ENCODE results near the gene SSBP3. TPM values are rescaled to one million over a fixed set of nuclear protein-coding genes. Genes with fewer than 3 reads are reported as not detected.

The SSBP3 gene
- total and polyA plus RNA-seq, 8 donors: 33.0 to 129 (median 112) TPM

DNA sequence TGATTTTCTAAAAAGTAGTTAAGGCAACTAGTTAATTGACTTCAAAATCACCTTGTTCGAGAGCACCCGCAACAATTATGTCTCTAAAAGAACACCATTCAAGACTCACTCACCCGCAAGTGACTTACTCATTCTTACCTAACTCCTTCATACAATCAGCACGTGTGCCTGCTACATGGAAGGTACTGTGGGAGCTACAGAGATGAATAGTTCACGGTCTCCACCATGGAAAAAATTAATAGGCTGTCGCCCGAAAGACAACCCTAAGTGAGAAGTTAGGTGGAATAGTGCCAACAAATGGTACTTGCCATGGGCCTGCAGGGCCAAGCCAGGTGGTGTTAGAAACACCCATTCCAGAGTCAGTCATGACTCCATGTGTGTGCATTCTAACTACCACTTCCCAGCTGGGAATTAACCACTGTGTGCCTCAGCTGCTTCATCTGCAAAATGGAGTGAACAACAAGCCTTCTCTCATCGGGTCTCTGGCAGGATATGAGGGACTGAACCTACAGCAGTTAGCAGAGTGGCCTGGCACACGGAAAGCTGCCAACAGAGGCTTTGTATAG lies 7.1 kb downstream of the SSBP3 start:
- peaks cover 8 to 26% of the 10 kb centered on the region in 2 donors for H3K4me1 ChIP-seq
- no peak overlapping the region for H3K27ac ChIP-seq
- no peak for ATAC-seq
- TF ChIP-seq, protein P1, sequence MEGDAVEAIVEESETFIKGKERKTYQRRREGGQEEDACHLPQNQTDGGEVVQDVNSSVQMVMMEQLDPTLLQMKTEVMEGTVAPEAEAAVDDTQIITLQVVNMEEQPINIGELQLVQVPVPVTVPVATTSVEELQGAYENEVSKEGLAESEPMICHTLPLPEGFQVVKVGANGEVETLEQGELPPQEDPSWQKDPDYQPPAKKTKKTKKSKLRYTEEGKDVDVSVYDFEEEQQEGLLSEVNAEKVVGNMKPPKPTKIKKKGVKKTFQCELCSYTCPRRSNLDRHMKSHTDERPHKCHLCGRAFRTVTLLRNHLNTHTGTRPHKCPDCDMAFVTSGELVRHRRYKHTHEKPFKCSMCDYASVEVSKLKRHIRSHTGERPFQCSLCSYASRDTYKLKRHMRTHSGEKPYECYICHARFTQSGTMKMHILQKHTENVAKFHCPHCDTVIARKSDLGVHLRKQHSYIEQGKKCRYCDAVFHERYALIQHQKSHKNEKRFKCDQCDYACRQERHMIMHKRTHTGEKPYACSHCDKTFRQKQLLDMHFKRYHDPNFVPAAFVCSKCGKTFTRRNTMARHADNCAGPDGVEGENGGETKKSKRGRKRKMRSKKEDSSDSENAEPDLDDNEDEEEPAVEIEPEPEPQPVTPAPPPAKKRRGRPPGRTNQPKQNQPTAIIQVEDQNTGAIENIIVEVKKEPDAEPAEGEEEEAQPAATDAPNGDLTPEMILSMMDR (IDR thresholded peaks at IDR 0.05): no peak
- H3K4me3 ChIP-seq: no peak overlapping the region
- no peaks in the 10 kb centered on the region for H3K9me3 ChIP-seq
- no peak for DNase-seq
- intact Hi-C loops (cut with DNase I): no loop called here
- H3K36me3 ChIP-seq: peaks cover 0 to 45% of the 10 kb centered on the region in 2 donors
- no peaks in the 10 kb centered on the region for H3K27me3 ChIP-seq

DNA sequence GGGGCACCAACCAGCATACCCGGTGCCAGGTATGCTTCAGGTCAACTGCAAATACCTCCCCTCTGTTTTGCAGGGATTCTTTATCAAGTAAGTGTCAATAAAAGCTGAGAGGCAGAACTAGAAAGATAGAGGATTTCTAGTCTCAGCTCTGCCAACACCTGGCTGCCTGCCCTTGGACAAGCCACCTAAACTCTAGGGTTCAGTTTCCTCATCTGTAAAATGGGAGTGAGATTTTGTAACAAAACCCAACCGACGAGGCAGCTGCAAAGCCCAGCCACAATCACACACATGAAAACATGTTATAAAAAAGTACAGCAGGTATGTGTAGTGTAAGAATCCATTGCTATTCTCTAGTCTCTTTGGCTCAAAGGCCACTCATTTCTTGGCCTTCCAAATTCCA lies 8.2 kb downstream of the SSBP3 start:
- intact Hi-C loops (cut with DNase I): no loop called here
- no peak overlapping the region for H3K4me3 ChIP-seq
- no peaks in the 10 kb centered on the region for H3K27me3 ChIP-seq
- no peak overlapping the region for H3K27ac ChIP-seq
- ATAC-seq: no peak
- DNase-seq: no peak
- peaks cover 3 to 16% of the 10 kb centered on the region in 2 donors for H3K4me1 ChIP-seq
- H3K36me3 ChIP-seq: peaks cover 0 to 45% of the 10 kb centered on the region in 2 donors
- TF ChIP-seq, protein P1 (IDR thresholded peaks at IDR 0.05): no peak
- H3K9me3 ChIP-seq: no peaks in the 10 kb centered on the region

DNA sequence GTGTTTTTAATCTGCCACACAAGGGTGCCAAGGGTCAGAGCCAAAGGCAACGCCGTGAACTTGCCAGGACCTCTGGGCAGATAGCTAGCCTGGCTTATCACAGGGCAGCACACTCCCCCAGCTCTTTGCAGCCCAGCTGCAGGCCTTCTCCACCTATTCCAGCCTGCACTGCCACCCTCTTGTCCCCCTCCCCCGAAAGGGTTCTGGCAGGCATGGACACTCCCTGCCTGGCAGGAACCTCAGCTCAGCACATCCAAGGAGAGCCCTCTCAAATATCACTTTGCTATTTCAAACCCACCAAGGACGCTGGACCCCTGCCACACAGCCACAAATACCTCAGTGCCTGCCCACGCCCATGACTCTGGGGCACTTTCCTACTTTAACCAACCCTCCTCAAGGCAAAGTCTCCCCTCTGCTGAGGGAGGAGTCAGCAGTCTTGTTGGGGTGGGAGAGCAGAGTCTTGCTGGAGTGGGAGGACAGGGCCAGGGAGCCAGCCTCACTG lies 9.1 kb downstream of the SSBP3 start:
- ATAC-seq (peak; percentile 59), DNase-seq (no peak)
- TF ChIP-seq, protein P1 (IDR thresholded peaks at IDR 0.05): no peak
- no peaks in the 10 kb centered on the region for H3K9me3 ChIP-seq
- peaks cover 0 to 9% of the 10 kb centered on the region in 2 donors for H3K4me1 ChIP-seq
- H3K4me3 ChIP-seq: no peak overlapping the region
- peaks cover 0 to 51% of the 10 kb centered on the region in 2 donors for H3K36me3 ChIP-seq
- H3K27ac ChIP-seq: no peak overlapping the region
- intact Hi-C loops (cut with DNase I): no loop called here
- H3K27me3 ChIP-seq: no peaks in the 10 kb centered on the region

DNA sequence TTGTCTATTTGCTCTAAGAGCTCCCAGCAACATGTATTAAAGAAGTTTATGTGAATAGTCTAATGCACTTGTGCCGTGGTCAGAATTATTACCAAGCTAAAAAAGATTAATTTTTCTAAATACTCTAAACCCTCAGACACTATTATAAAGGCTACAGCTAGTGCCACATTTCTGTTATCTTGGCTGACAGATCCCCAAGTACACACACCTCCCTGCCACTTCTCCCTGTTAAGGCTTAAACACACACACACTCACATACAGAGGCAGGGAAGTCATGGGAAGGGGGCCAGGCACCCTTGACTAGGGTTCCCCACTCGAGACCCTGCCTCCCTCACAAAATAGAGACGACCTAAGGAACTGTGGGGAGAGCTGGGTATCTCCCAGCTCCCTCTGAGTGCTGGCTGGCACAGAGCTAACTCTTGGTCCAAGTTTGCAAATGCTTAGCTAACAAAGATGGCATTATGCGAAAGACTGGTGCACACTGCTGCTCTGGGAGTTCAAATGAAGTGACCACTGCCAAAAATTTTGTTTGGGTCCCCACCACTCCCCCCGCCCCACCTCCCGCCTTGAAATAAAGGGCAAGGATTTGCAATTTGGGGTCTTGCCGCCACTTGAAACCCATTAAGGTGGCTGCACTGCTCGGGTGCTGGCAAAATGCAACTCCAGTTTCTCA lies 9.8 kb downstream of the SSBP3 start:
- intact Hi-C loops (cut with DNase I): no loop called here
- H3K9me3 ChIP-seq: no peaks in the 10 kb centered on the region
- peaks cover 0 to 1% of the 10 kb centered on the region in 2 donors for H3K4me1 ChIP-seq
- no peaks in the 10 kb centered on the region for H3K27me3 ChIP-seq
- no peak overlapping the region for H3K27ac ChIP-seq
- H3K36me3 ChIP-seq: peaks cover 0 to 51% of the 10 kb centered on the region in 2 donors
- ATAC-seq: peak; percentile 61
- TF ChIP-seq, protein P1 (IDR thresholded peaks at IDR 0.05): no peak
- no peak for DNase-seq
- no peak overlapping the region for H3K4me3 ChIP-seq

DNA sequence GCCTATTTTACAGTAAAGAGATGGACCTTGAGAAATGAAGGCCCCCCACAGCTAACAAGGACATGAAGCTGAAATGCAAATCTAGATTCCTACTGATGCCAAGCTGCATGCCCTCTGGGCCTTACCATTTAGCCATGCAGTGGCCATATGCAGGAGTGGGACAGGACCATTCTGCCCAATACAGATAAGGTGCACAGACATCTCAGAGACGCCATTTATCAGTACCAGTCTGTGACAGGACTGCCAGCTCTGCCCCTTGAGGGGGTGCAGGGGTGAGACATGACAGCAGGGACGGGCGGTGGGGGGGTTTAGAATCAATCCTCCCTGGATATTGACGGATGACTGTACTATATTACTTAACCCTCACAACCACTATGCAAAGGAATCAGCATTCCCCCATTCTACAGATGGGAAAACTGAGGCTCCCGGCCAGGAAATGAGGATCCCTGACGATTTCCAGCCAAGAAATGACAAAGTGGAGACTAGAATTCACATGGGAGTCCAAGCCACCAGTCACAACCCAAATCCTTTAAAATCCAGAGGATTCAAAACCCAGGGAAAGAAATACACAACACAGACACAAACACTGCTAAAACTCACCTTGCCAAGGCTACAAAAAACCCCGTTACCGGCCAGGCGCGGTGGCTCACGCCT lies 10.8 kb downstream of the SSBP3 start:
- H3K4me1 ChIP-seq: no peaks in the 10 kb centered on the region
- intact Hi-C loops (cut with DNase I): no loop called here
- H3K9me3 ChIP-seq: no peaks in the 10 kb centered on the region
- no peak overlapping the region for H3K4me3 ChIP-seq
- H3K27me3 ChIP-seq: no peaks in the 10 kb centered on the region
- TF ChIP-seq, protein P1 (IDR thresholded peaks at IDR 0.05): no peak
- peaks cover 0 to 50% of the 10 kb centered on the region in 2 donors for H3K36me3 ChIP-seq
- no peak overlapping the region for H3K27ac ChIP-seq
- no peak for ATAC-seq
- DNase-seq: no peak
